Ascending aorta (tissue), 2 donors: Measurements from ENCODE around the gene PPP1R37. TPM values are rescaled to one million over a fixed set of nuclear protein-coding genes. Genes with fewer than 3 reads are reported as not detected.

Experiments used
- DNase-seq, 2 donors: peaks; one replicate each; pipeline ENCODE4 v3.0.0-alpha.2; 2019; ENCODE audit warnings: low spot score in 2 of 2
- H3K27ac ChIP-seq, 2 donors: fragments of 200-600 bp; sonication (generic); one replicate each; pipeline ENCODE4 v1.5.1; 2016 to 2017; ENCODE audit warnings: mild to moderate bottlenecking in 1 of 2
- H3K27me3 ChIP-seq: fragments of 200-600 bp; sonication (generic); one replicate; pipeline ENCODE4 v1.5.1; 2017
- H3K36me3 ChIP-seq, 2 donors: fragments of 200-600 bp; sonication (generic); one replicate each; pipeline ENCODE4 v1.5.1; 2016
- H3K4me1 ChIP-seq, 2 donors: fragments of 200-600 bp; sonication (generic); one replicate each; pipeline ENCODE4 v1.5.1; 2016 to 2017; ENCODE audit warnings: mild to moderate bottlenecking in 1 of 2
- H3K4me3 ChIP-seq, 2 donors: fragments of 200-600 bp; sonication (generic); one replicate each; pipeline ENCODE4 v1.5.1; 2016 to 2017; ENCODE audit warnings: mild to moderate bottlenecking in 1 of 2
- H3K9me3 ChIP-seq, 2 donors: fragments of 200-600 bp; sonication (generic); one replicate each; pipeline ENCODE4 v1.5.1; 2016
- CTCF ChIP-seq, 3 experiments: fragments of 200-600 bp in 2 of 3; fragments of 450-650 bp in 1 of 3; sonication (generic) in 2 of 3; IDR thresholded peaks; one replicate each; pipeline ENCODE4 v1.5.1; 2016 to 2019; ENCODE audit warnings: antibody characterized with exemption in 3 of 3, mild to moderate bottlenecking in 1 of 3, moderate library complexity in 1 of 3
- intact Hi-C: fragments of 100-400 bp; cut with DNase I; formaldehyde crosslinking; loops from one replicate; pipeline ENCODE4 v1.15.1; 2023
- total RNA-seq: library from RNA; depleted of rRNA; stranded (reverse); fragments of >200 nt; gene quantifications from one replicate; pipeline ENCODE4 v1.1.0, GENCODE V29; 2016

Gene PPP1R37
- total RNA-seq, 1 donor from 2014 or later = 17.6 TPM

GRCh38 chr19:45069056-45069455, 23.9 kb upstream of the PPP1R37 start:
- H3K27ac ChIP-seq = no peak overlapping the region
- no peaks in the 10 kb centered on the region for H3K9me3 ChIP-seq
- no peak for TF ChIP-seq CTCF (IDR thresholded peaks at IDR 0.05)
- H3K27me3 ChIP-seq = no peaks in the 10 kb centered on the region
- no peak for DNase-seq
- H3K36me3 ChIP-seq = peaks cover 71 to 76% of the 10 kb centered on the region in 2 donors
- H3K4me1 ChIP-seq = no peaks in the 10 kb centered on the region
- H3K4me3 ChIP-seq = no peak overlapping the region
- intact Hi-C loops = no loop called here

GRCh38 chr19:45070214-45070613, 22.8 kb upstream of the PPP1R37 start:
- Histone ChIP-seq H3K4me1 (no peaks in the 10 kb centered on the region), H3K36me3 (peaks cover 60 to 64% of the 10 kb centered on the region in 2 donors), H3K9me3 (no peaks in the 10 kb centered on the region), H3K27me3 (no peaks in the 10 kb centered on the region), H3K4me3 (no peak overlapping the region), H3K27ac (no peak overlapping the region)
- no peak for TF ChIP-seq CTCF (IDR thresholded peaks at IDR 0.05)
- intact Hi-C loops = no loop called here
- no peak for DNase-seq

- H3K4me3 ChIP-seq = no peak overlapping the region
- TF ChIP-seq CTCF (IDR thresholded peaks at IDR 0.05) = no peak
These were observed 22.0 kb upstream of the PPP1R37 start for GRCh38 chr19:45070861-45071544.

GRCh38 chr19:45071545-45071938, 21.4 kb upstream of the PPP1R37 start:
- Histone ChIP-seq H3K27ac (no peak overlapping the region), H3K9me3 (no peaks in the 10 kb centered on the region), H3K27me3 (no peaks in the 10 kb centered on the region), H3K4me3 (no peak overlapping the region), H3K4me1 (no peaks in the 10 kb centered on the region), H3K36me3 (peaks cover 49 to 53% of the 10 kb centered on the region in 2 donors)
- no peak for DNase-seq
- TF ChIP-seq CTCF (IDR thresholded peaks at IDR 0.05) = no peak
- intact Hi-C loops = no loop called here

More at GRCh38 chr19:45070861-45071544, 22.0 kb upstream of the PPP1R37 start:
- Histone ChIP-seq H3K27me3 (no peaks in the 10 kb centered on the region), H3K27ac (no peak overlapping the region), H3K9me3 (no peaks in the 10 kb centered on the region), H3K36me3 (peaks cover 53 to 56% of the 10 kb centered on the region in 2 donors), H3K4me1 (no peaks in the 10 kb centered on the region)
- intact Hi-C loops = no loop called here
- no peak for DNase-seq

- Histone ChIP-seq H3K4me3 (no peak overlapping the region), H3K9me3 (no peaks in the 10 kb centered on the region), H3K4me1 (no peaks in the 10 kb centered on the region), H3K27me3 (no peaks in the 10 kb centered on the region), H3K27ac (no peak overlapping the region), H3K36me3 (peaks cover 42 to 48% of the 10 kb centered on the region in 2 donors)
- intact Hi-C loops = no loop called here
- no peak for DNase-seq
- TF ChIP-seq CTCF (IDR thresholded peaks at IDR 0.05) = no peak
These were observed 20.8 kb upstream of the PPP1R37 start for GRCh38 chr19:45071969-45072790.
